Ishikawa (cell line): ENCODE results near the gene ZNF536.

Experiments used
- EGR1 ChIP-seq: IDR thresholded peaks from 2 replicates; pipeline ENCODE4 v1.6.1; 2012
- EP300 ChIP-seq: IDR thresholded peaks from 2 replicates; pipeline ENCODE4 v1.6.1; 2012; ENCODE audit warnings: borderline replicate concordance
- TEAD4 ChIP-seq: IDR thresholded peaks from 2 replicates; pipeline ENCODE4 v1.6.1; 2012
- TF ChIP-seq, protein P1 (sequence below): IDR thresholded peaks from 2 replicates; pipeline ENCODE4 v1.6.1; 2012; ENCODE audit warnings: low read depth, mild to moderate bottlenecking

DNA sequence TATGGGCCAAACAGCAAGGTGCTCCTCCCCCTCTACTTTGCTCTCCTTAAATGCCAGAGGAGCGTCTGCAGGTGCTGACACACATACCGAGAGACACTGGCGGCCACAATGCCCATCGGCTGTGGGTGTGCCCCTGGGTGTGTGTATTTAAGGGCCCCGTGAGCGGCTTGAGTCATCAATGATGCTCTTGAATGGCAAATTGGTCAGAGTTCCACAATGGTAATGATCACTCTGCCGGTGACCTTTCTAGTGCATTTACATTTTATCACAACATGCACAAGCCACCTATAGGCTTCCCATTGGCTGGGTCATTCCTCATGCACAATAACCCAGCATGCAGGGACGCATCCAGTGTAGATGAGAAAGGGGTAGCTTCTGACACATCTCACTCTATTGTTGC, 124.8 kb downstream of the ZNF536 start:
- TF ChIP-seq, protein P1, sequence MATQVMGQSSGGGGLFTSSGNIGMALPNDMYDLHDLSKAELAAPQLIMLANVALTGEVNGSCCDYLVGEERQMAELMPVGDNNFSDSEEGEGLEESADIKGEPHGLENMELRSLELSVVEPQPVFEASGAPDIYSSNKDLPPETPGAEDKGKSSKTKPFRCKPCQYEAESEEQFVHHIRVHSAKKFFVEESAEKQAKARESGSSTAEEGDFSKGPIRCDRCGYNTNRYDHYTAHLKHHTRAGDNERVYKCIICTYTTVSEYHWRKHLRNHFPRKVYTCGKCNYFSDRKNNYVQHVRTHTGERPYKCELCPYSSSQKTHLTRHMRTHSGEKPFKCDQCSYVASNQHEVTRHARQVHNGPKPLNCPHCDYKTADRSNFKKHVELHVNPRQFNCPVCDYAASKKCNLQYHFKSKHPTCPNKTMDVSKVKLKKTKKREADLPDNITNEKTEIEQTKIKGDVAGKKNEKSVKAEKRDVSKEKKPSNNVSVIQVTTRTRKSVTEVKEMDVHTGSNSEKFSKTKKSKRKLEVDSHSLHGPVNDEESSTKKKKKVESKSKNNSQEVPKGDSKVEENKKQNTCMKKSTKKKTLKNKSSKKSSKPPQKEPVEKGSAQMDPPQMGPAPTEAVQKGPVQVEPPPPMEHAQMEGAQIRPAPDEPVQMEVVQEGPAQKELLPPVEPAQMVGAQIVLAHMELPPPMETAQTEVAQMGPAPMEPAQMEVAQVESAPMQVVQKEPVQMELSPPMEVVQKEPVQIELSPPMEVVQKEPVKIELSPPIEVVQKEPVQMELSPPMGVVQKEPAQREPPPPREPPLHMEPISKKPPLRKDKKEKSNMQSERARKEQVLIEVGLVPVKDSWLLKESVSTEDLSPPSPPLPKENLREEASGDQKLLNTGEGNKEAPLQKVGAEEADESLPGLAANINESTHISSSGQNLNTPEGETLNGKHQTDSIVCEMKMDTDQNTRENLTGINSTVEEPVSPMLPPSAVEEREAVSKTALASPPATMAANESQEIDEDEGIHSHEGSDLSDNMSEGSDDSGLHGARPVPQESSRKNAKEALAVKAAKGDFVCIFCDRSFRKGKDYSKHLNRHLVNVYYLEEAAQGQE = no peak
- no peak for TF ChIP-seq TEAD4
- no peak for TF ChIP-seq EGR1
- TF ChIP-seq EP300 = no peak
